GM15510 (cell line): ENCODE measurements around the gene TIMM10.
A peak's percentile ranks its signal among the peaks of the same experiment; 100 is the strongest.

ENCODE experiments used
- POLR2A ChIP-seq: IDR thresholded peaks from 3 replicates; pipeline ENCODE4 v1.6.1; 2011; ENCODE audit warnings: borderline replicate concordance; ENCODE audit not compliant: insufficient read length; ENCODE audit errors: extremely low read depth

Gene TIMM10

GRCh38 chr11:57515332-57516060 lies 15.1 kb downstream of the TIMM10 start, which contains the start of gene SLC43A1:
TSS of gene SLC43A1 (minus strand) at chr11:57515702. CDS start at chr11:57514111, 1,591 bp downstream.
- TF ChIP-seq POLR2A, result peak; percentile 34

- TF ChIP-seq POLR2A, result peak; percentile 44
Observed at GRCh38 chr11:57514538-57515331, 15.8 kb downstream of the TIMM10 start.

DNA sequence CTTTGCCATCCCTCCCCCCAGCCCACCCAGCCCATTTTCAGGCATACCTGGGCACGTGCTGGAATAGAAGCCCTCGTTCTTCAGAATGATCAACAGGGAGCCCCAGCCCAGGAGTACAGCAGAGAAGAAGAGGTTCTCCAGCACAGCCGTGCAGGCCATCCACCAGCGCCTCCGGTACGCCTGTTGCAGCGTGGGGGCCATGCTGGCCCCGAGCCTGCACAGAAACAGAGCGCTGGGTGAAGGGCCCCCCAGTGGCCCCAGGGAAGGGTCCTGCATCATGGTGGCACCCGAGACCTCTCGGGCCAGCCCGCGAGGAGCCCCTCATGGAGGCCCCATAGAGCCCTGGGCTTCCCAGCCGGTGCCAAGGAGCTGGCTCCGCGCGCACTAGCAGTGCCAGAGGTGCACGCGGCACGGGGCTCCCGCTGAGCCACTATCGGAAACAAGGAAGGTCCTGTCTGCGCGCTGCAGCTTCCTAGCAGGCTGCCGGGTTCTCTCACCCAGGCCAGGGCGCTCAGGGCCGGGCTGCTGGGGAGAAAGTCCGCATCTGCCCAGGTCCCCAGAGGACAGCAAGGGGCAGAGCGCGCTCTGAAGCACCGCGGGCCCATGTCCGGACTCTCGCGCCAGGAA lies 16.5 kb downstream of the TIMM10 start:
- TF ChIP-seq POLR2A, result no peak

GRCh38 chr11:57513452-57513795 lies 17.1 kb downstream of the TIMM10 start:
- TF ChIP-seq POLR2A, result no peak

DNA sequence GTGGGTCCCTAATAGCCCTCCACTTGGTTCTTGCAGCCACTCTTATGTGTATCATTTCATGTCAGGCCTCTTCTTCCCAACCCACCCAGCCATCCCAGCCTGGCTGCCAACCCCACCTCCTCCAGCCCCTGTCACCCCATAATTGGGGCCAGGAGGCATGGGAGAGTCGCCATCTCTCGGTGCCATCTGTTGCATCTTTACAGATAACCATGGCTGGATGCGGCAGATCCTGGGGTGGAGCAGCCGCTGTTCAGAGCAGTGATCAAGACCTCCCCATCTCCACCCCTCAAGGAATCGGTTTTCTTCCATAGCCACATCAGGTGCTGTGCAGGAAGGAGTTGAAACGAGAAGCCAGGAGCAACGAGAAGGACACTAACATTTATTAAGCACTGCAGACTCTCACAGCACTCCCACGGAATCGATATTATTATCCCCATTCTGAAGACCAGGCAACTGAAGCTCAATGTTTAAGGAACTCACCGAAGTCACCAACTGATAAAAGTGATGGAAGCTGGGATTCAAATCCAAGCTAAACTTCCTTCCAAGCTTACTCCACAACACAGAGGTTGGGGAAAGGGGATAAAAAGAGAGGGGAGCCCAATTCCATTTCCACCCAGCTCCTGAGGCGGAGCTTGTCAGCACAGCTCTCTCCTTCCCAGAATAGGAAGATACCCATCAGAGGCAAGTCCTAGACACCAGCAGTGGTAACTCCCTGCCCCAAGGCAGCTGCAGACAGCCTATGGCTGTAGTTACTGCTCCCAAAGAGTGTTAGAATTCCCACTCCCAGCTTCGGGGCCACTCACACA lies 17.7 kb downstream of the TIMM10 start:
- TF ChIP-seq POLR2A, result no peak

DNA sequence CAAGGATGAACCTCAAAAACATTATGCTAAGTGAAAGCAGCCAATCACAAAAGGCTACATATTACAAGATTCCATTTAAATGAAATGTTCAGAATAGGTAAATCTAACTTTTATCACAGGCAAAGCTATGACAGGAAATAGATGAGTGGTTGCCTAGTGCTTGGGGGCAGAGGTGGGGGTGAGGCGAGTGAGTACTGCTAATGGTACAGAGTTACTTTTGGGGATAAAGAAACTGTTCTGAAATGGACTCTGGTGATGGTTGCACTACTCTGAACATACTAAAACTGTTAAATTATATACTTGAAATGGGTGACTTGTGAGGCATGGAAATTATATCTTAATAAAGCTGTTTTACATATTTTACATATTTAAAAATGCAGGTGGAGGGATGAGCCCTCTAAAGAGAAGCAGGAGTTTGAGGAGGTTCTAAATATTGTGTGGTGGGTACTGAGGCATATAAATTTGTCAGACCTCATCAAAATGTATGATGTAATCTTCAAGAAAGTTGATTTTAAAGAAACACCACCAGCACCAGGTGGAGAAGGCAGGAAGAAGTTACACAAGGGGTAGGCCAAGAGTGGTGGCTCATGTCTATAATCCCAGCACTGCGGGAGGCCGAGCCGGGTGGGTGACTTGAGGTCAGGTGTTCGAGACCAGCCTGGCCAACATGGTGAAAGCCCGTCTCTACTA lies 18.7 kb downstream of the TIMM10 start:
- TF ChIP-seq POLR2A, result no peak

DNA sequence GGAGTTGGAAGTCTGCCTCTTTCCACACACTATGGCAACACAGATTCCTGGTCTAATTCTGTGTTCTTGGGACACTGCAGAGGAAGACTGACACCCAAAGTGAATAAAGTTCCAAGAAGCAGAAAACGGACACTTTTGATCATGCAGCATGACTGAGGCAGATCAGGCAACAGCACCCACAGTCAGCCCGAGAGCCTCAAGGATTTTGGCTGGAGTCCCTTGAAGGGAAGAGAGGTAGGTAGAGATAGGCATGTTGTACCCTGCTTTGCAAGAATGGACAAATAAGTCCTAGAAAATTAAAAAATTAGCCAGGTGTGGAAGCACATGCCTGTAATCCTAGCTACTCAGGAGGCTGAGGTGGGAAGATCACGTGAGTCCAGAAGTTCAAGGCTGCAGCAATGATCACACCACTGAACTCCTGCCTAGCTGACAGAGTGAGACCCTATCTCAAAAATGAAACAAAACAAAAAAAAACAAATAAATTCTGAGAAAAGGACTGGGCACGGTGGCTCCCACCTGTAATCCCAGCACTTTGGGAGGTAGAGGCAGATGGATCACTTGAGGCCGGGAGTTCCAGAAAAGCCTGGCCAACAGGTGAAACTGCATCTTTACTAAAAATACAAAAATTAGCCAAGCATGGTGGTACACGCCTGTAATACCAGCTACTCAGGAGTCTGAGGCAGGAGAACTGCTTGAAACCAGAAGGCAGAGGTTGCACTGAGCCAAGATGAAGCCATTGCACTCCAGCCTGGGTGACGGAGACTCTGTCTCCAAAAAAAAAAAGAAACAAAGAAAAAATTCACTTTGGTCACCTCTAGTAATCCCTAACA lies 22.0 kb downstream of the TIMM10 start:
- TF ChIP-seq POLR2A, result no peak

DNA sequence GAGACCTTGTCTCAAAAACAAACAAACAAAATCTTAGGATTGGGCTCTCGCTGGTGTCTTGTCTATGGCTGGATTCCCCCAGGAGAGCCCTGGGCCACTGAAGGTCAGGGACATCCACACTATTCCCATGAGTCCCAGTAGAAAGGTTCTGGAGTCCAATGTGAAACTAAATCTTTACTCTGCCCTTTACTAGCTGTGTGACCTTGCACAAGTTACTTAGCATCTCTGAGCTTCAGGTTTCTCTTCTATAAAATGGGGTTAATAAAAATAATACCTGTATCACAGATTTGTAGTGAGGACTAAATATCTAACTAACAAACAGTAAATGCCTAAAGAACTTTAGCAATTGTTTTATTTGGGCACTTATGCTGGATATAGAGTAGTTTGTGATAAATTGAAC lies 24.0 kb downstream of the TIMM10 start:
- TF ChIP-seq POLR2A, result no peak

DNA sequence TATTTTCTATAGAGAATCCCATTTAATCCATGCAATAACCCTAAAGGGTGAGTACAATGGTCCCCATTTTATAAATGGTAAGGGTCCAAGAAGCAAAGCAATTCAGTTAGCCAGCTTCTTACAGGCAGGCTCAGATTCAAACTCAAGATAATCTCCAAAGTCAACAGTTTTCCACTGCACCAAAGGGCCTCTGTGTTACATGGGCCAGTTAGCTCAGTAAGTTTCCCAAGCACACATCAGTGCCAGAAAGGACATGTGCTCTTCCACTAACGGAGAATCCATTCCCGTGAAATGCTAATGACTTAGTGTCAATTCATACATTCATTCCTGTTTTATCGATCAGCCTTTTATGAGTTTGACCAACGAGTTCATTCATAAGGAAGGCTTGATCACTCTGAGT lies 26.0 kb downstream of the TIMM10 start:
- no peak for TF ChIP-seq POLR2A

DNA sequence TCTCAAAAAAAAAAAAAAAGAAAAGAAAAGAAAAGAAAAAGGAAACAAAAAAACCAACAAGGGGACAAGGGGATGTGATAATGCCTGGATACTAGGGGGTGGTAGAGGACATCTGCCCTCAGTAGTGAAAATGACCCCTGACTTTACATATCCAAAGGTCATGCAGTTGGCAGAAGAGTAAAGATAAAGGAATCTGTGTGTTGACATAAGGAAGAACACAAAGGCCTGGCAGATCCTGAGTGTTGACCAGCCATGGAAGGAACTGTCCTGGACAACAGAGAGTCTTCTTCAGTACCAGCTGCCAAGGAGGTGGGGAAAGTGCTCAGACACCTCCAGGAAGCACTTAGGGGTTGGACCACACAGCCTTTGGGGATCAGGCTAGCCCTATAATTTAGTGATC lies 27.7 kb downstream of the TIMM10 start:
- no peak for TF ChIP-seq POLR2A

DNA sequence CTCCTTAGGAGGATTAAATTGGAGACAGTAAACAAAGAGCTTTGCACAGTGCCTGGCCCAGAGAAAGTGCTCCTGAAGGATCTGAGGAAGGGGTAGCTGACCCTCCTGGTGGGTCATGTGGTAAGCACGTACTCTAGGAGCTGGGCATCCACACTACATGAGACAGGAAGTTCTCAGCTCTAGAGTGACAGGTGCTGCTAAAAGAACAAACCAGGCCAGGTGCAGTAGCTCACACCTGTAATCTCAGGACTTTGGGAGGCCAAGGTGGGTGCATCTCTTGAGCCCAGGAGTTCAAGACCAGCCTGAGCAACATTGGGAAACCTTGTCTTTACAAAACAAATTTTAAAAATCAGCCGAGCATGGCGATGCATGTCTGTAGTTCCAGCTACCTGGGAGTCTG lies 28.2 kb downstream of the TIMM10 start:
- no peak for TF ChIP-seq POLR2A

DNA sequence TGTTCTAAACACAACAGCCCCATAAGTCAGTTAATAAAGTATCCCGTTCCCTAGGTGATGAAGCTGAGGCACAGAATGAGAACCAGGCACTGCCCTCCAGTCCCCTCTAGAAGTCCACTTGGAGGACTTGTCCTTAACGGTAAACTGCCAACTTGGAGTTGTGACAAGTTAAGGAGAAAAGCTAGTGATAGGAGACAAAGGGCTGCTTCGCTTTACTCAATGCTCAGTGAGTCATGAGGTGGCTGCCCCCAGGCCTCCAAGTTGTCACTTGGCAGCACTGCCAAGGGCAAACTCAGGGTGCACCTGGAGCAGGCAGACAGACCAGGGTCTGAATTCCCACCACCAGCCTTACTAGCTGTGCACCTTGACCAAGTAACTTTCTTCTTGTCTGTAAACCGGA lies 28.6 kb downstream of the TIMM10 start:
- TF ChIP-seq POLR2A, result no peak

- no peak for TF ChIP-seq POLR2A
Observed at GRCh38 chr11:57500926-57501325, 29.6 kb downstream of the TIMM10 start.
